Activated CD4-positive, alpha-beta T cell treated with anti-CD3 and anti-CD28 coated beads, Interleukin-2, amount 50 U/mL, for 4 hours (primary cell): ENCODE measurements around the gene STK11IP.

ENCODE experiments used
- DNase-seq, 2 experiments: peaks; one replicate each; pipeline ENCODE4 v3.0.0-alpha.2; 2020

The STK11IP gene

GRCh38 chr2:219593154-219593553 is 4.5 kb upstream of the STK11IP start:
- DNase-seq = no peak

DNA sequence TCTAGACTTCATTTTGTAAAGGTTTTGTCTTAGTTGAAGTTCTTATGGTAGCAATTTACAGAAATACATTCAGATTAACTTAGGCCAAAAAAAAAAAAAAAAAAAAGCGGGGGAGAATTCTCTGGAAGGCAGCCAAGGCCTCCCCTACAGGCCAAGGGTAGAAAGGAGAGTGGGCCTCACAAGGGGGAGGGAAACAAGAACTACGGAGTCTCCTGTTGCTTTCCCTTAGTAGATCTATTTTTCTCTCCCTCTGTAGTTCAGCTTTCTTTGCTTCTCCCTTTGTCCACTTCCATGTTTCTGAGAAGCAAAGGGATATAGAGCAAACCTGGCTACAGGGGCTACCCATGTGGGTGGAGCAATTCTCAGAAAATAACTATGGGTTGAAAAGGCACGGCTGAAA is 2.4 kb upstream of the STK11IP start:
- DNase-seq = no peak

GRCh38 chr2:219596954-219597551 is 604 bp upstream of the STK11IP start:
- no peak for DNase-seq

- no peak for DNase-seq
Observed at GRCh38 chr2:219598308-219599078, 836 bp downstream of the STK11IP start.

DNA sequence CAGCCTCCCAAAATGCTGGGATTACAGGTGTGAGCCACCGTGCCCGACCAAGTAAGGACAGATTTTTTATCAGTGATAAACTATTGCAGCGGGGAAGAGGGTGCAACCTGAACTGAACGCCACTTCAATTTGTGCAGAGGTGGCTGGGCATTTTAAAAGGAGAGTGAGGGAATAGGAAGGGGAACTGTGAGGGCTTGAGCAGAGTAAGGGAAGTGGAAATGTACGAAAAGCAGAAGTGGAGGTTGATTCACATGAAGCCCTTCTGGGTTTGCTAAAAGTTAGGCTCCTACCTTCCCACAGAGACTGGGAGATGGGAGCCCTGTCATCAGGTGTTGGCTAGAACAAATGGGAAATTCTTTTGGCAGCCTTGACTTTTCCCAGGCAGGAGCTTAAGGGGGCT is 6.1 kb downstream of the STK11IP start:
- no peak for DNase-seq

DNA sequence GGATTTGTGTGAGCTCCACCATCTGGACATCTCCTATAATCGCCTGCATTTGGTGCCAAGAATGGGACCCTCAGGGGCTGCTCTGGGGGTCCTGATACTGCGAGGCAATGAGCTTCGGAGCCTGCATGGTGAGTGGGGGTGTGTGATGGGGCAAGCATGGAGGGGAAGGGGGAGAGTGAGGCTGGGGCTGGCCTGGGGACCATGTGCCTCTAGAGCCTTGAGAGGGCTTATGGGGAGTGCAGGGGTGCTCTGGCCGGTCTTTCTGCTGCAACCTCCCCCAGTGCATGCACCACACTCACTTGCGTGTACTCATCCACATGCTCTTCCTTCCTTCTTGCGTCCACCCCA is 7.9 kb downstream of the STK11IP start:
- DNase-seq = no peak

GRCh38 chr2:219607931-219608330 is 10.3 kb downstream of the STK11IP start:
- no peak for DNase-seq

DNA sequence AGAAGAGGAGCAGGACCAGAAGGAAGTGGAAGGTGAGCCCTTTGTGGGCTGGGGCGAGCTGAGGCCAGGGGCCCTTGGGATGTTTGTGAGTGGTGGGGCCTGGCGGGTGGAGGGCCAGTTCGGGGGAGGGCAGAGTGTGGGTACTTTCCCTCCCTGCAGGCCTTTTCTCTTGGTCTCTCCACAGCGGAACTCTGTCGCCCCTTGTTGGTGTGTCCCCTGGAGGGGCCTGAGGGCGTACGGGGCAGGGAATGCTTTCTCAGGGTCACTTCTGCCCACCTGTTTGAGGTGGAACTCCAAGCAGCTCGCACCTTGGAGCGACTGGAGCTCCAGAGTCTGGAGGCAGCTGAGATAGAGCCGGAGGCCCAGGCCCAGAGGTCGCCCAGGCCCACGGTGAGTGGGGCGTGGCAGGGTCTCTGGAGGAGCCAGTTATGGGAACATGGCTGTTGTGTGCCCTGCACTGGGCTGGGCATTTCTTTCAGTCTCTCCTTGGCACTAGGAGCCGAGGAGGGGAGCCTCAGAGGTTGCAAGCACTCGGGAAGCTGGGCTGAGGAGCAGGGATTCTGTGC is 10.8 kb downstream of the STK11IP start:
- no peak for DNase-seq

GRCh38 chr2:219609149-219609750 is 11.6 kb downstream of the STK11IP start:
- no peak for DNase-seq

- no peak for DNase-seq
Observed at GRCh38 chr2:219611306-219611705, 13.6 kb downstream of the STK11IP start.

- DNase-seq = no peak
Observed at GRCh38 chr2:219611866-219612576, 14.4 kb downstream of the STK11IP start.

DNA sequence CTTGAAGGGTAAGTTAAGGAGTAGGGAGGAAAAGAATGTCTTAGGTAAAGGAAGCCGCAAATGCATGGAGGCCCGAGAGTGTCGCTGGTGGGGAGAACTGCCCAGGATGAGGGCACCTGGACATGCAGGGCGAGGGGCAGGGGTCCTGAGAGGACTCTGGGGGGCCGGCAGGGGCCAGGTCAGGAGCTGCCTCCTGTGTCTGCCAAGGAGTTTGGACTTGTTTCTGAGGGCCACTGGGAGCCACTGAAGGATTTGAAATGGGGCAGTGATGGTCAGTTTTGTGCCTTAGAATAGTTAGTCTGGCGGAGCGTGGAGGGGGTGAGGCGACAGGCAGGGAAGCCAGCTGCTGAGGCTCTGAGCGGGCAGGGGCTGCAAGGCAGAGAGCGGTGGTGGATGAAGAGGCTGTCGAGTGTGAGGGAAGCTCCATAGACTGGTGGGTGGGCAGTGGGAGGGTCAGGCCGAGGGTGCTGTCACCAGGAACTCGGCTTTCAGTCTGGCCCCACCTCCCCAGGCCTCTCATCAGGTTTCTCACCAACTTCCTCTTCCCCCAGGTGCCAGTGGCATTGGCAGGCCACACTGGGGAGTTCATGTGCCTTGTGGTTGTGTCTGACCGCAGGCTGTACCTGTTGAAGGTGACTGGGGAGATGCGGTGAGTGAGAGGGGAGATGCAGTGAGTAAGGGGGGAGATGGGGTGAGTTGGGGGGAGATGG is 15.1 kb downstream of the STK11IP start:
- no peak for DNase-seq

DNA sequence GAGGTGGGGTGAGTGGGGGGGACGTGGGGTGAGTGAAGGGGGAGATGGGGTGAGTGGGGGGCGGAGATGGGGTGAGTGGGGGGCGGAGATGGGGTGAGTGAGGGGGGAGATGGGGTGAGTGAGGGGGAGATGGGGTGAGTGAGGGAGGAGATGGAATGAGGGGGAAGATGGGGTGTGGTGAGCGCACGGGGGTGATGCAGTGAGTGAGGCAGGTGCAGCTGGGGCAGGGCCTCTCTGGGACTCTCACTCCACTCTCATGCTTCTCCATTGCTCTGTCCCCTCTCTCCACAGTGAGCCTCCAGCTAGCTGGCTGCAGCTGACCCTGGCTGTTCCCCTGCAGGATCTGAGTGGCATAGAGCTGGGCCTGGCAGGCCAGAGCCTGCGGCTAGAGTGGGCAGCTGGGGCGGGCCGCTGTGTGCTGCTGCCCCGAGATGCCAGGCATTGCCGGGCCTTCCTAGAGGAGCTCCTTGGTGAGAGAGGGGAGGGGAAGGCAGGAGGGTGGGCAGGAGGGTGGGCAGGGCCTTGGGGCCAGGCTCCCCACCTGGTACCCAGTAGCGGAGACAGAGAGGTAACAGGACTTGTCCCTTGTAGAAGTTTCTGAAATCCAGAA is 15.9 kb downstream of the STK11IP start:
- DNase-seq = no peak

DNA sequence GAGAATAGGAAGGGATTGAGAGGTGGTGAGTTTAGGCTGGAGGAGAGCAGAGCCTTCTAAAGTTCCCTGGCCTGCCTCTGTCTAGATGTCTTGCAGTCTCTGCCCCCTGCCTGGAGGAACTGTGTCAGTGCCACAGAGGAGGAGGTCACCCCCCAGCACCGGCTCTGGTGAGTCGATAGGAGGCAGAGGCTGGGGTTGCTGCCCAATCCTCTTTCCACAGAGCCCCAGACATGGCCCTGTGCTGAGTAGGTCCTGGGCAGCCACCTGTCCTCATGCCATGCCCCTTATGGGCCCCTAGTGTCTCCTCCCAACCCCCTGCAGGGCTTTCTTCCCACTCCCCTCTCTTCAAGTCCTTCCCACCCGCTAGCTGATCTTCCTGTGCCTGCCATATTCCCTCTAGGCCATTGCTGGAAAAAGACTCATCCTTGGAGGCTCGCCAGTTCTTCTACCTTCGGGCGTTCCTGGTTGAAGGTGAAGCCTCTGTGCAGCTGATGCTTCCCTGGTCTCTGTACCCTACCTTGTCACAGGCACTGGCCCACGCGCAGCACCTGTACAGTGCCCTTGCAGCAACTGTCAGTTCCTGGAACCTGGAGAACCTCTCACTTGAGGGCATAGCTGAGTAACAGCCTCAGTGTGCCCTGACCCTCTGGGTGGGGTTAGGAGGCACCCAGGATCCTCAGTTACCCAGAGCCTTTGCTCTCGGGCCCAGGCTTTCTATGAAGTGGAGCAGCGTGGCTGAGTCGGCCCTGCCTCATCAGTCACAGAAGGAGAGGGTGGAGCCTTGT is 16.6 kb downstream of the STK11IP start:
- no peak for DNase-seq

DNA sequence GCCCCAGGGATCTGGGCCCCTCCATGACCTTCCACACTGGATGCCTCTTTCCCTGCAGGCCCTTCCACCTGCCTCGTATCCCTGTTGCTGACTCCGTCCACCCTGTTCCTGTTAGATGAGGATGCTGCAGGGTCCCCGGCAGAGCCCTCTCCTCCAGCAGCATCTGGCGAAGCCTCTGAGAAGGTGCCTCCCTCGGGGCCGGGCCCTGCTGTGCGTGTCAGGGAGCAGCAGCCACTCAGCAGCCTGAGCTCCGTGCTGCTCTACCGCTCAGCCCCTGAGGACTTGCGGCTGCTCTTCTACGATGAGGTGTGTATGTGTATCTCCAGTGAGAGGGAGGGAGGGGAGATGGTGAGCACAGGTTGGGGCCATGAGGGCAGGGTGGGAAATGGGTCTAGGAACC is 17.4 kb downstream of the STK11IP start:
- no peak for DNase-seq

DNA sequence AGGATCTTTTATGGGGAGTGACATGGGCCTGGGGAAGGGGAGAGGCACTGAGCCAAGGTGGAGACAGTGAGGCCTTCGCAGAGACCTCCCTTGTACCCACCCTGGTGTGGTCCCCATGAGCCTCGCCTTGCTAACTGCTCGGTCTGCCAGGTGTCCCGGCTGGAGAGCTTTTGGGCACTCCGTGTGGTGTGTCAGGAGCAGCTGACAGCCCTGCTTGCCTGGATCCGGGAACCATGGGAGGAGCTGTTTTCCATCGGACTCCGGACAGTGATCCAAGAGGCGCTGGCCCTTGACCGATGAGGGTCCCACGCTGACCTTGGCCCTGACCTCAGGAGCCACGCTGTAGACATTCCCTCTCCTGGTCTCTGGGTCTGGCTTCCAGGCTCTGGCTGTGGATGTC is 18.2 kb downstream of the STK11IP start:
- no peak for DNase-seq

- DNase-seq = no peak
Observed at GRCh38 chr2:219616550-219616949, 18.9 kb downstream of the STK11IP start.

DNA sequence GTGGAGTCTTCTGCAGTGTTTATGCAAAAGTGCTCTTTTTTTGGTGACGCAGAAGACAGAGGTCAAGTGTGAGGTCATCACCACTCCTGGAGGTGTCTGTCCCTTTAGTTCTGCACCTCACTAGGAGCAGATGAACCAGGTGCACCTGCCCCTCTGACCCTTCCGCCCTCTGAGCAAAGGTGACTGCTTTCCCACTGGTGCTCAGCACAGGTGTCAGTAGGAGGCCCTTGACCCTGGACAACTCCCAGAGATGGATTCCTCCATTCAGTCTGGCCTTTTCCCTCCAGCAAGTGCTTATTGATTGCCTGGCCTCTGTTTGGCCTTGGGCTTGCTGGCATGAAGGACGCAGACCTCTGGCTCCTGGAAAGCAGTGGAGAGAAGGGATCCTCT is 21.1 kb downstream of the STK11IP start:
- no peak for DNase-seq

DNA sequence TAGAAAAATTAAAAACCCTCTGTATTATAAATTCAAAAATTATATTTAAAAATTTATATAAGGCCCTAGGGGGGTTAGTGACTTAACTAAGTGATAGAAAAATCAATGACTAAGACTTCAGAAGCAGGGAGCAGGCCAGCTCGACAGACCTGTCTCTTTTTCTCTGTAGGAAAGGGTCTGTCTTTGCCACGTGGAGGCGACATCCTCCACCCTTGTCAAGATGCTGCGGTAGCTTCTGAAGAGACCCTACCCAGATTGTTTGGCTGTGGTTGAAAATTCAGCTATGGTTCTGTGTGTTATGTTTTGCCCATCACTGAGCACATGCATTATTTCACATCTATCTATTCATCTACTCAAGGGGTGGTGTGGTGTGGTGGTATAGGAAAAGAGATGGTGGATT is 21.6 kb downstream of the STK11IP start:
- DNase-seq = no peak

DNA sequence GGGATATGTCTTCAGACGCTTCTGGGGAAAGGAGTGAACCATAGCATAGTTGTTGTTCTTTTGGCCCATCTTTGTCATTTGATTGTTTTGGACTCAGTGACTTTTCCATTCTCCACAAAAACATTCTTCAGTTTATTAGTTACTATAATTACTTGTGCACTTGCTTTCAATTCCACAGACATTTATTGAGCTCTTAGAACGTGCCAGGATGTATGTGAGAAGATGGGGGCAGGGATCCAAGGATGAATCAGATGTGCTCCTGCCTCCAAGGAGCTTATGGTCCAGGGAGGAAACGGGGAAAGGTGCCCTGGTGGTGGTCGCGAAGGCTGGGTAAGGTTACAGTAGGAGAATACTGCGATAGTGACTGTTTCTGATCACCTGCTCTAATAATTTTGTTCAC is 22.9 kb downstream of the STK11IP start:
- DNase-seq = no peak

- no peak for DNase-seq
Observed at GRCh38 chr2:219621935-219622334, 24.3 kb downstream of the STK11IP start.

DNA sequence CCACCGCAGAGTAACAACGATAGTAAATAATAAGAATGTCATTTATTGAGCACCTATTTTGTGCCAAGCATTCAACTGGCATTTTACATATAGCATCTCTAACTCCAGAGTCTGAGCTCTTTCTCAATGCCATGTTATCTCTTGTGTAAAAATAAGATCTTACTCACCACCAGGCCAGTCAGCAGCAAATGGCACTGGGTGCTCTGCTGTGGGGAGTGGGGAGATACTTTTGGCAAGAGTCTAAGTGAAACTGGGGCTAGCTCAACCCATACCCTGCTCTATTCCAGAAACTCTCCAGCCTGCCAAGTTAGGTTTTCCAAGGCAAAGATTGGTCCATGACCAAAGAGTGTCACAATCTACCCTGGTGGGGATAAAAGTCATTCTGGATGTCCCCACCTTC is 24.8 kb downstream of the STK11IP start:
- no peak for DNase-seq
